Activated CD8-positive, alpha-beta T cell treated with anti-CD3 and anti-CD28 coated beads for 36 hours (primary cell): ENCODE data around the gene TROAP. TPM values are rescaled to one million over a fixed set of nuclear protein-coding genes. Genes with fewer than 3 reads are reported as not detected.

Experiments
- total RNA-seq, 2 experiments: library from RNA; stranded (reverse); gene quantifications; one replicate each; pipeline ENCODE4 v1.2.3, GENCODE V29; 2021

TROAP gene
- total RNA-seq, 2 experiments from 2014 or later, result 46.6 to 52.6 TPM

Other genes starting within 250 kb of the TROAP start
- under 1 TPM in 1 of 2 experiments, not detected in 1; 0.14 TPM for gene DHH, start 228.5 kb upstream of the TROAP start, total RNA-seq
- 10 to 100 TPM; 43.5 to 50.9 TPM for gene LMBR1L, start 212.4 kb upstream of the TROAP start, total RNA-seq
- gene TUBA1B, start 191.9 kb upstream of the TROAP start, total RNA-seq, result 1,000 to 10,000 TPM; 2,169 to 2,181 TPM
- 10 to 100 TPM; 70.6 to 71.2 TPM for gene TUBA1A, start 134.2 kb upstream of the TROAP start, total RNA-seq
- gene TUBA1C, start 58.2 kb upstream of the TROAP start, total RNA-seq, result 100 to 1,000 TPM; 237 to 240 TPM
- gene PRPH, start 28.1 kb upstream of the TROAP start, total RNA-seq, result not detected
- not detected for gene C1QL4, start 13.9 kb downstream of the TROAP start, total RNA-seq
- under 1 TPM in 1 of 2 experiments, not detected in 1; 0.14 TPM for gene DNAJC22, start 23.6 kb downstream of the TROAP start, total RNA-seq
- 10 to 100 TPM in 1 of 2 experiments, 1 to 10 TPM in 1; 9.2 to 10.8 TPM for gene SPATS2, start 44.2 kb downstream of the TROAP start, total RNA-seq
- gene KCNH3, start 215.8 kb downstream of the TROAP start, total RNA-seq, result 1 to 10 TPM; 8.0 to 9.1 TPM
- 10 to 100 TPM; 57.1 to 61.1 TPM for gene MCRS1, start 244.9 kb downstream of the TROAP start, total RNA-seq